ENCODE measurements around the gene ANO1. TPM values are rescaled to one million over a fixed set of nuclear protein-coding genes. Genes with fewer than 3 reads are reported as not detected.

ANO1 gene
- total RNA-seq, 1 donor from 2014 or later, result 7.7 TPM

DNA sequence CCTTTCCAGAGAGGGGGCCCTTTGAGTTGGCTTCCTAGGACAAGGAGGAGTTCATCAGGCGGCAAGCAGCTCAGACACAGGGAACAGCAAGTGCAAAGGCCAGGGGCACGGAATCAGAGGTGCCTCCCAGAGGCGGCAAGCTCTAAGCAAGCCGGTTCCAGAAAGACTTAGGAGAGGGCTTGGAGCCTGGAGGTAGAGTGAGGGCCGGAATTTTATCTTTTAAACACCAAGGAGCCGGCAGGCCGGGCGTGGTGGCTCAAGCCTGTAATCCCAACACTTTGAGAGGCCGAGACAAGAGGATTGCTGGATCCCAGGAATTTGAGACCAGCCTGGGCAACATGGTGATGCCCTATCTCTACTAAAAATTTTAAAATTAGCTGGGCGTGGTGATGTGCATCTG lies 151.6 kb downstream of the ANO1 start:
- TF ChIP-seq, protein P1, sequence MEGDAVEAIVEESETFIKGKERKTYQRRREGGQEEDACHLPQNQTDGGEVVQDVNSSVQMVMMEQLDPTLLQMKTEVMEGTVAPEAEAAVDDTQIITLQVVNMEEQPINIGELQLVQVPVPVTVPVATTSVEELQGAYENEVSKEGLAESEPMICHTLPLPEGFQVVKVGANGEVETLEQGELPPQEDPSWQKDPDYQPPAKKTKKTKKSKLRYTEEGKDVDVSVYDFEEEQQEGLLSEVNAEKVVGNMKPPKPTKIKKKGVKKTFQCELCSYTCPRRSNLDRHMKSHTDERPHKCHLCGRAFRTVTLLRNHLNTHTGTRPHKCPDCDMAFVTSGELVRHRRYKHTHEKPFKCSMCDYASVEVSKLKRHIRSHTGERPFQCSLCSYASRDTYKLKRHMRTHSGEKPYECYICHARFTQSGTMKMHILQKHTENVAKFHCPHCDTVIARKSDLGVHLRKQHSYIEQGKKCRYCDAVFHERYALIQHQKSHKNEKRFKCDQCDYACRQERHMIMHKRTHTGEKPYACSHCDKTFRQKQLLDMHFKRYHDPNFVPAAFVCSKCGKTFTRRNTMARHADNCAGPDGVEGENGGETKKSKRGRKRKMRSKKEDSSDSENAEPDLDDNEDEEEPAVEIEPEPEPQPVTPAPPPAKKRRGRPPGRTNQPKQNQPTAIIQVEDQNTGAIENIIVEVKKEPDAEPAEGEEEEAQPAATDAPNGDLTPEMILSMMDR (IDR thresholded peaks at IDR 0.05; ENCODE audit: borderline replicate concordance), result no peak
- DNase-seq, result no peak
- H3K27ac ChIP-seq (replicated peaks), result no peak overlapping the region
- H3K4me3 ChIP-seq, result no peak overlapping the region
- no peaks in the 10 kb centered on the region for H3K9me3 ChIP-seq (replicated peaks)
- intact Hi-C loops (cut with micrococcal nuclease), result no loop called here
- H3K27me3 ChIP-seq (ENCODE audit: low read depth), result no peaks in the 10 kb centered on the region
- peaks cover 14% of the 10 kb centered on the region for H3K4me1 ChIP-seq
- no peaks in the 10 kb centered on the region for H3K36me3 ChIP-seq

DNA sequence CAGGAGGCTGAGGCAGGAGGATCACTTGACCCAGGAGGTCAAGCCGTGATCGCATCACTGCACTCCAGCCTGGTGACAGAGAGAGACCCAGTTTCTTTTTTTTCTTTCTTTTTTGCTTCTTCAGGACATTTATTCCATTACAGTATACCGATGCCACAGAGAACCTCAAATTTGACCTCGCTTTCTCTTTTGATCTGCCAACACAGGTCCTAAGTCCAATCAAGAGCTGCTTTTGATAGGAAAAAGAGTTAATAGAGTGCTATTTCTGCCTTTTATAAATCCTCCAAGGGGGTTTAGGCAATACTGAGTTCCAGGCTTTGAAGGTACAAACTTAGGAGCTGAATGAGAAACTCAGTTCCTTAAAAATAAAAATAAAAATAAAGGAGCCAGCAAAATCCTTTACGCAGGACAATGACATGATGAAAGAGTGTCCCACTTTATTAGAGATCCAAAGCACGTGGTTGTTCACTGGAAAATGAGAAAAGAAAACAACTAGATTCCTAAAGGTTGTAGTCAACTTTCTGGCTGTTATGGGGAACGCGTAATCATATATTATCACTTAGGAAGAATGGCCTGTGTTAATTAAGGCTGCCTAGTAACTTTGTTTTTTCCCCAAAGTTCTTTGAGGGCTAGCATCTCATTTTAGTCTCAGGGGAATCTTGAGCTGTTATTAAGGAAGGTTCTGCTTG lies 152.2 kb downstream of the ANO1 start:
- Histone ChIP-seq H3K9me3 (replicated peaks) (no peaks in the 10 kb centered on the region), H3K36me3 (no peaks in the 10 kb centered on the region), H3K4me1 (peaks cover 14% of the 10 kb centered on the region), H3K27ac (replicated peaks) (peak overlapping the region; percentile 66), H3K27me3 (ENCODE audit: low read depth) (no peaks in the 10 kb centered on the region), H3K4me3 (no peak overlapping the region)
- no peak for DNase-seq
- intact Hi-C loops (cut with micrococcal nuclease), result no loop called here
- TF ChIP-seq, protein P1 (IDR thresholded peaks at IDR 0.05; ENCODE audit: borderline replicate concordance), result no peak

DNA sequence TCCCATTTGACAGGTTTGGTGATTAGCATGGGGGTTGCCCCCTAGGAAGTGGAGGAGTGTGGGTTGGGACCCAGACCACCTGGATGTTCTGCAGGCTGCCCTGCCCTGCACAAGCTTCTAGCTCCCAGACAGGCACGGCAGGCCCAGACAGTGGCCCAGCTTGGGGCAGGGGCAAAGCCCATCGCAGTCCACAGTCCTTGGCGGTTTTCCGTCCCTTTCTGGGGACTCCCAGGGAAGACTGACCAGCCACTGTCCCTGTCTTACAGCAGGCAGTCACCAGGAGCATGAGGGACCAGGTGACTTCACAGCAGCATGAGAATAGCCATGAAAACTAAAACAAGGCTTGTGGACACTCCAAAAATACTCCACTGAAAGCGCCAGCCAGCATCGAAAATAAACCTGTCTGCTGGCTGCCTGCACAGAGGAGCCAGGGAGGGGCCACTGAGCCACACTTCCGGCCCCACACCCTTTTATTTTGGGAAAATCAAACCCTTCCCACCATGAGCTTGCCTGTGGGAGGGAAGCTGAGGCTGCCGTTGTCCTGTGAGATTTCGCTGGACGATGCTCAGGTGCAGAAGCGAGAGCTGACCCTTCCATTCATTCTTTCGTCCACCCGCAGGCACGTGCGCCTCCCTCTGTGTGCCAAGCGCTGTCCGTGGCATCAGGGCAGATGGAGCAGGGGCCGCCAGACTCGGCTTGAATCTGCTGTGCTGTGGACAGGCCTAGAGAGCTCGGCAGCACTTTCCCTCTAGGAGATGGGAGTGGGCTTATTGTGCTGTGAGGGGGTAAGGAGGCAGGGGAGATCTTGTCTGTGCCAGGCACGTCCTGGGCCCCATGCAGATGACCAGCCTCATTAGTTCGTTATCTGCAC lies 153.0 kb downstream of the ANO1 start:
- no peaks in the 10 kb centered on the region for H3K36me3 ChIP-seq
- TF ChIP-seq, protein P1 (IDR thresholded peaks at IDR 0.05; ENCODE audit: borderline replicate concordance), result no peak
- H3K27ac ChIP-seq (replicated peaks), result peak overlapping the region; percentile 66
- H3K9me3 ChIP-seq (replicated peaks), result no peaks in the 10 kb centered on the region
- H3K4me1 ChIP-seq, result peaks cover 14% of the 10 kb centered on the region
- no peak for DNase-seq
- H3K4me3 ChIP-seq, result peak overlapping the region; percentile 37
- no peaks in the 10 kb centered on the region for H3K27me3 ChIP-seq (ENCODE audit: low read depth)
- intact Hi-C loops (cut with micrococcal nuclease), result no loop called here

DNA sequence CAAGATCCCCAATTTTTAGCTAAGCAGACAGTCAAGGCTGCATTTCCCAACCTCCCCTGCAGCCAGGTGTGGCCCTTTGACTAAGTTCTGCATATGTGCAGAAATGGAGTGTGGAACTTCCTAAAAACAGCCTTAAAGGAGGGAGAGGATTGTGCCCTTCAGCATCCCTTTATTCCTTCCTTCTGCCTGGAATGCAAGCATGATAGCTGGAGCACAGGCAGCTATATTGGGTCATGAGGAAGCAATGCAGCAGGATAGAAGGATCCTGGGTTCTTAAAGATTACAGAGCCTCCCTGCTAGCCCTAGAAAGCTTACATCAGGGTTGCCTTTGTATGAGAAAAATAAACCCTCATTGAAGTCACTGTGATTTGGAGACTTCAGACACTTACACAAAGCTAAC lies 154.9 kb downstream of the ANO1 start:
- TF ChIP-seq, protein P1 (IDR thresholded peaks at IDR 0.05; ENCODE audit: borderline replicate concordance), result no peak
- intact Hi-C loops (cut with micrococcal nuclease), result no loop called here

DNA sequence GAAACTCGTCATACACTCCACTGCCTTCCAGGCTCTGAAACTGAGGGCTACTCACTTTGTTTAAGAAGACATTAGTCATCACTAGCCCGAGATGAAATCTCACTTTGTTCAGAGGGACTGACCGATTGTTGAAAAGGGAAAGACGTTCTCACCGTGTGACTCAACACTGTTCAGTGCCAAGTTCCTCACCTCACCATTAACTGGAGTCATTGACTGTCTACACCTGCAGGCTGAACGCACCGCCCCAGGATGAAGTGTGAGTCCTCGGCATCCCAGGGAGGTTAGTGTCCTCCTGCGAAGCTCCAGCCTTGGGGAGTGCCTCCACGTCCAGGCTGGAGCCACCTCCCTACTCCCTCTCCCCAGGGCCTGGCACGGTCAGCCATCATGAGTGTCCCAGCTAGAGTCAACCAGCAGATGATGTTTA lies 155.4 kb downstream of the ANO1 start:
- Histone ChIP-seq H3K9me3 (replicated peaks) (no peaks in the 10 kb centered on the region), H3K36me3 (no peaks in the 10 kb centered on the region), H3K27ac (replicated peaks) (no peak overlapping the region), H3K4me1 (peaks cover 14% of the 10 kb centered on the region), H3K27me3 (ENCODE audit: low read depth) (no peaks in the 10 kb centered on the region), H3K4me3 (no peak overlapping the region)
- DNase-seq, result no peak
- intact Hi-C loops (cut with micrococcal nuclease), result no loop called here
- TF ChIP-seq, protein P1 (IDR thresholded peaks at IDR 0.05; ENCODE audit: borderline replicate concordance), result no peak

More for the DNA sequence above, 154.9 kb downstream of the ANO1 start:
- Histone ChIP-seq H3K27me3 (ENCODE audit: low read depth) (no peaks in the 10 kb centered on the region), H3K4me1 (peaks cover 14% of the 10 kb centered on the region), H3K27ac (replicated peaks) (no peak overlapping the region), H3K4me3 (no peak overlapping the region), H3K9me3 (replicated peaks) (no peaks in the 10 kb centered on the region), H3K36me3 (no peaks in the 10 kb centered on the region)
- DNase-seq, result no peak

All from left ventricle myocardium inferior (tissue), 1 donor.